ENCODE data around the gene PWWP2B.

The PWWP2B gene

GRCh38 chr10:132408823-132409666, 12.0 kb downstream of the PWWP2B start:
- no peak for DNase-seq

GRCh38 chr10:132409667-132410028, 12.6 kb downstream of the PWWP2B start:
- DNase-seq: no peak

GRCh38 chr10:132410056-132410778, 13.2 kb downstream of the PWWP2B start:
- DNase-seq: no peak

GRCh38 chr10:132410779-132411532, 14.0 kb downstream of the PWWP2B start:
- no peak for DNase-seq

- DNase-seq: no peak
Measured at GRCh38 chr10:132411561-132412253, 14.7 kb downstream of the PWWP2B start.

GRCh38 chr10:132412316-132413192, 15.6 kb downstream of the PWWP2B start:
- DNase-seq: no peak

- no peak for DNase-seq
Measured at GRCh38 chr10:132413226-132414205, 16.5 kb downstream of the PWWP2B start.

GRCh38 chr10:132414402-132415016, 17.5 kb downstream of the PWWP2B start:
- no peak for DNase-seq

GRCh38 chr10:132415255-132415654, 18.3 kb downstream of the PWWP2B start:
- DNase-seq: no peak

GRCh38 chr10:132415956-132416355, 19.0 kb downstream of the PWWP2B start:
- no peak for DNase-seq

GRCh38 chr10:132416566-132417256, 19.7 kb downstream of the PWWP2B start:
- no peak for DNase-seq

GRCh38 chr10:132417257-132417910, 20.4 kb downstream of the PWWP2B start:
- no peak for DNase-seq

GRCh38 chr10:132417957-132418441, 21.0 kb downstream of the PWWP2B start:
- no peak for DNase-seq

GRCh38 chr10:132418527-132419416, 21.8 kb downstream of the PWWP2B start:
- no peak for DNase-seq

GRCh38 chr10:132419538-132420468, 22.8 kb downstream of the PWWP2B start:
- no peak for DNase-seq

- no peak for DNase-seq
Measured at GRCh38 chr10:132420469-132420980, 23.5 kb downstream of the PWWP2B start.
